ENCODE measurements around the gene TFEB.

The TFEB gene

GRCh38 chr6:41724586-41725501, 10.6 kb downstream of the TFEB start:
- DNase-seq, result no peak
- H3K36me3 Mint-ChIP-seq (ENCODE audit: low read depth), result no peaks in the 10 kb centered on the region
- H3K9me3 Mint-ChIP-seq, result no peaks in the 10 kb centered on the region
- H3K27me3 Mint-ChIP-seq, result no peaks in the 10 kb centered on the region
- no peak overlapping the region for H3K4me3 Mint-ChIP-seq
- peaks cover 8% of the 10 kb centered on the region for H3K4me1 Mint-ChIP-seq (ENCODE audit: low read depth)
- H3K27ac Mint-ChIP-seq, result no peak overlapping the region

- Mint-ChIP-seq H3K27ac (no peak overlapping the region), H3K4me3 (no peak overlapping the region), H3K36me3 (ENCODE audit: low read depth) (no peaks in the 10 kb centered on the region), H3K4me1 (ENCODE audit: low read depth) (peaks cover 7% of the 10 kb centered on the region), H3K9me3 (no peaks in the 10 kb centered on the region), H3K27me3 (no peaks in the 10 kb centered on the region)
- DNase-seq, result no peak
Observed at GRCh38 chr6:41724228-41724580, 11.2 kb downstream of the TFEB start.

- no peak for DNase-seq
Observed at GRCh38 chr6:41723530-41724227, 11.7 kb downstream of the TFEB start.

GRCh38 chr6:41722969-41723529, 12.4 kb downstream of the TFEB start:
- no peaks in the 10 kb centered on the region for H3K9me3 Mint-ChIP-seq
- no peak overlapping the region for H3K27ac Mint-ChIP-seq
- no peak overlapping the region for H3K4me3 Mint-ChIP-seq
- no peaks in the 10 kb centered on the region for H3K27me3 Mint-ChIP-seq
- no peak for DNase-seq
- no peaks in the 10 kb centered on the region for H3K36me3 Mint-ChIP-seq (ENCODE audit: low read depth)
- peaks cover 5% of the 10 kb centered on the region for H3K4me1 Mint-ChIP-seq (ENCODE audit: low read depth)

More at GRCh38 chr6:41723530-41724227, 11.7 kb downstream of the TFEB start:
- Mint-ChIP-seq H3K9me3 (no peaks in the 10 kb centered on the region), H3K27ac (no peak overlapping the region), H3K36me3 (ENCODE audit: low read depth) (no peaks in the 10 kb centered on the region), H3K4me3 (no peak overlapping the region), H3K27me3 (no peaks in the 10 kb centered on the region), H3K4me1 (ENCODE audit: low read depth) (peaks cover 5% of the 10 kb centered on the region)

GRCh38 chr6:41721414-41721813, 14.0 kb downstream of the TFEB start:
- H3K27ac Mint-ChIP-seq, result no peak overlapping the region
- H3K27me3 Mint-ChIP-seq, result no peaks in the 10 kb centered on the region
- H3K4me3 Mint-ChIP-seq, result no peak overlapping the region
- no peaks in the 10 kb centered on the region for H3K9me3 Mint-ChIP-seq
- DNase-seq, result no peak
- H3K4me1 Mint-ChIP-seq (ENCODE audit: low read depth), result peaks cover 11% of the 10 kb centered on the region
- no peaks in the 10 kb centered on the region for H3K36me3 Mint-ChIP-seq (ENCODE audit: low read depth)

- Mint-ChIP-seq H3K4me1 (ENCODE audit: low read depth) (peaks cover 18% of the 10 kb centered on the region), H3K9me3 (no peaks in the 10 kb centered on the region), H3K4me3 (no peak overlapping the region), H3K27me3 (no peaks in the 10 kb centered on the region), H3K36me3 (ENCODE audit: low read depth) (no peaks in the 10 kb centered on the region), H3K27ac (no peak overlapping the region)
- no peak for DNase-seq
Observed at GRCh38 chr6:41720783-41721182, 14.6 kb downstream of the TFEB start.

GRCh38 chr6:41720262-41720620, 15.2 kb downstream of the TFEB start:
- DNase-seq, result no peak
- no peak overlapping the region for H3K4me3 Mint-ChIP-seq
- no peaks in the 10 kb centered on the region for H3K27me3 Mint-ChIP-seq
- peak overlapping the region; percentile 4 for H3K27ac Mint-ChIP-seq
- H3K36me3 Mint-ChIP-seq (ENCODE audit: low read depth), result no peaks in the 10 kb centered on the region
- no peaks in the 10 kb centered on the region for H3K9me3 Mint-ChIP-seq
- peaks cover 20% of the 10 kb centered on the region for H3K4me1 Mint-ChIP-seq (ENCODE audit: low read depth)

GRCh38 chr6:41719436-41720261, 15.8 kb downstream of the TFEB start:
- Mint-ChIP-seq H3K4me3 (no peak overlapping the region), H3K27ac (no peak overlapping the region), H3K27me3 (no peaks in the 10 kb centered on the region), H3K9me3 (no peaks in the 10 kb centered on the region), H3K4me1 (ENCODE audit: low read depth) (peaks cover 20% of the 10 kb centered on the region), H3K36me3 (ENCODE audit: low read depth) (no peaks in the 10 kb centered on the region)
- DNase-seq, result no peak

- no peak for DNase-seq
- H3K4me1 Mint-ChIP-seq (ENCODE audit: low read depth), result peaks cover 25% of the 10 kb centered on the region
- no peaks in the 10 kb centered on the region for H3K27me3 Mint-ChIP-seq
- no peaks in the 10 kb centered on the region for H3K9me3 Mint-ChIP-seq
- H3K36me3 Mint-ChIP-seq (ENCODE audit: low read depth), result no peaks in the 10 kb centered on the region
- no peak overlapping the region for H3K27ac Mint-ChIP-seq
- H3K4me3 Mint-ChIP-seq, result no peak overlapping the region
Observed at GRCh38 chr6:41718828-41719227, 16.6 kb downstream of the TFEB start.

GRCh38 chr6:41717392-41717736, 18.0 kb downstream of the TFEB start:
- Mint-ChIP-seq H3K4me1 (ENCODE audit: low read depth) (peaks cover 31% of the 10 kb centered on the region), H3K27me3 (no peaks in the 10 kb centered on the region), H3K27ac (no peak overlapping the region), H3K9me3 (no peaks in the 10 kb centered on the region), H3K4me3 (no peak overlapping the region), H3K36me3 (ENCODE audit: low read depth) (no peaks in the 10 kb centered on the region)
- DNase-seq, result no peak

- Mint-ChIP-seq H3K36me3 (ENCODE audit: low read depth) (no peaks in the 10 kb centered on the region), H3K4me3 (no peak overlapping the region), H3K27me3 (no peaks in the 10 kb centered on the region), H3K9me3 (no peaks in the 10 kb centered on the region), H3K4me1 (ENCODE audit: low read depth) (peaks cover 31% of the 10 kb centered on the region), H3K27ac (no peak overlapping the region)
- DNase-seq, result no peak
Observed at GRCh38 chr6:41716516-41717391, 18.7 kb downstream of the TFEB start.

- Mint-ChIP-seq H3K27ac (no peak overlapping the region), H3K27me3 (no peaks in the 10 kb centered on the region), H3K4me1 (ENCODE audit: low read depth) (peaks cover 31% of the 10 kb centered on the region), H3K36me3 (ENCODE audit: low read depth) (no peaks in the 10 kb centered on the region), H3K9me3 (no peaks in the 10 kb centered on the region), H3K4me3 (no peak overlapping the region)
- DNase-seq, result no peak
Observed at GRCh38 chr6:41715795-41716515, 19.5 kb downstream of the TFEB start.

- H3K27me3 Mint-ChIP-seq, result no peaks in the 10 kb centered on the region
- no peak for DNase-seq
- H3K4me1 Mint-ChIP-seq (ENCODE audit: low read depth), result peaks cover 31% of the 10 kb centered on the region
- H3K4me3 Mint-ChIP-seq, result no peak overlapping the region
- H3K9me3 Mint-ChIP-seq, result no peaks in the 10 kb centered on the region
- no peaks in the 10 kb centered on the region for H3K36me3 Mint-ChIP-seq (ENCODE audit: low read depth)
- no peak overlapping the region for H3K27ac Mint-ChIP-seq
Observed at GRCh38 chr6:41714556-41715273, 20.7 kb downstream of the TFEB start.

All from activated T-cell treated with anti-CD3 and anti-CD28 coated beads, Interleukin-2, amount 50 U/mL, for 24 hours (primary cell).